Activated T-cell treated with anti-CD3 and anti-CD28 coated beads, Interleukin-2, amount 50 U/mL, for 1 hour (primary cell): Measurements from ENCODE around the gene FAM234A.

ENCODE experiments used
- DNase-seq: peaks from one replicate; pipeline ENCODE4 v3.0.0-alpha.2; 2020

FAM234A gene

DNA sequence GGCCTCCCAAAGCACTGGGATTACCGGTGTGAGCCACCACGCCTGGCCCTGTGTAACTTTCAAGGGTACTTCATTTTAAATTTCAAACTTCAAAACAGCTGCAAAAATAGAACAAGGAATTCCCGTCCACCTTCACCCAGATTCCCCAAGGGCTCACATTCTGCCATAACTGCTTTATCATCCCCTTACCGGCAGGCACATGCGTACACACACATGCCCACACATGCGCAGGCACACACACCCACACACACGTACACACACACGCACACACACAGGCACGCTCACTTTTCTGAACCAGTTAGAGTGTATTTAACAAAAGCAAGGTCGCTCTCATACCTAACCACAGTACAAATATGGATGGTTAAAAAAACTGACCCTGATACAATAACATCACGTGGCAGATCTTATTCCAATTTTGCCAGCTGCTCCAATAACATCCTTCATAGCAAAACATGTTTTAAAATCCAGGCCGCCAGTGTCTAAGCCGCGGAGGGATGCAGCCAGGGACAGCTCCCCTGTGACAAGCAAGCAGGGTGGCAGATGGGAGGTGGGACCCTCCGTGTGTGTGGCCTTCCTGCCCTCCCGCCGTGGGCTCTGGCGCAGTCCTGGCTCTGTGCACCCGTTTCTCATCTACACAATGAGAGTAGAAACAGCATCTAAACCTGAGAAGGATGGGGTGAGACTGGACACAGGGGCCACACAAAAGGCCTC, 71.5 kb downstream of the FAM234A start:
- no peak for DNase-seq

DNA sequence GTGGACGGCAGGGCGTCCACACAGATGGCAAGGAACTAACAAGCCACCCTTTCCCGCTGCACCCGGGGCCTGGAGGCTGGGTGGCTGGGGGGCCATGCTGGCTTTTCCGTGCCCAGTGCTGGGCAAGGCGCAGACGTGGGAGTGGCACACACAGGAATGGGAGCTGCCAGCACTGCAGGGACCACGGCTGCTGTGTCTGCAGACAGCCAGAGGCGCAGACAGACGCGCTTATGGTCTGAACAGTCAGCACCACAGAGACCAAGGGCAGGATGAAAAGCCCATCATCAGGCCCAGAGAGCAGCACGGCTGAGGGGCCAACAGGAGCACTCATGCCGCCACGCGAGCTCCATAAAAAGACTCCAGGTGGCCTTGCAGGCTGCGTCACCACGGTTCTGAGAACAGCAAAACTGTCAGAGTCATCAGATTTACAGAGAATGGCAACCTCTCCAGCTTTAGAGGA, 72.3 kb downstream of the FAM234A start:
- DNase-seq = no peak

DNA sequence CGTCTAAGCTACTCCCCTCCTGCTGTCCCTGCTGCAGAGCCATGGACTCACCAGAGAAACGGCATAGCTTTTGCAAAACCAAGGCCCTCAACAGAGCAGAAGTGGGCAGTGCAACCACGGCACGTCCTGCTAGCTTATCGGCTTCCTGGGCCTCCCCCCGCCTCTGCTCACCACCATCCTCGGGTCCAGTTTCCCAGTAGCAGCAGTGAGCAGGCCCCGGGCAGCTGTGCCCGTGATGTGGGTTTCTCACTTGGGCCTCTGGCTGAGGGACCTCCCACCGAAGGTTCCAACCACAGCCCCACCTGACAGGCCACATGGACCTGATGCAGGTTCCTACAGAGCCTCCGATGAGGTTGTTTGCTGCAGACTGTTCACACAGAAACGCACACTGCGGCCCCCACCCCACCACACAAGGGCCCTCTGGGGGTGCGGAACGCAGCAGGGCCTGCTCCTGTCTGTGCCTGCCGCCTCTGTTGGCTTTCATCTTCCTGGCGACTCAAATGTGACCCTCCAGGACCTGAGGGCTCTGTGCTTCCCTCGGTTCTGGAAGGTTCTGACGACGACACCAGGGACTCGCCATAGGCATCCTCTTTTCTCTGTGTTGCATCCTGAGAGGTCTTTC, 73.2 kb downstream of the FAM234A start:
- DNase-seq = no peak

DNA sequence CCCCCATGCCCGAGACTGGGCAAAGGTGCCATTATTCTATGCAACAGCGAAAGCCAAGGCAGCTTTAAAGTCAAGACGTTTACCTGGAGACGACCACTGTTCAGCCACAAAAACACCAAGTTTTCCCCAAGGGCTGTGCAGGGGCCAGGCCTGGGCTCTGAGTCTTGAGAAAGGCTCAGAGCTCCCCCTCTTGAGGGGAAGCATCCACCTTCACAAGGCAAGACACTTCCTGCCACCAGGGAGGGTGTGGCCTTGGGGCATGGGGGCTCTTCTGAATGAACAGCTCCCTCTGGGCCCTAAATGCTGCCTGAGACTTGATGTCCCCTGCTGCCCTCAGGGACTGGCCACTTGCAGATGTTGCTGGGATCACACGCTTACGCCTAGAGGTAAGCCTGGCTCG, 74.9 kb downstream of the FAM234A start:
- DNase-seq = no peak

DNA sequence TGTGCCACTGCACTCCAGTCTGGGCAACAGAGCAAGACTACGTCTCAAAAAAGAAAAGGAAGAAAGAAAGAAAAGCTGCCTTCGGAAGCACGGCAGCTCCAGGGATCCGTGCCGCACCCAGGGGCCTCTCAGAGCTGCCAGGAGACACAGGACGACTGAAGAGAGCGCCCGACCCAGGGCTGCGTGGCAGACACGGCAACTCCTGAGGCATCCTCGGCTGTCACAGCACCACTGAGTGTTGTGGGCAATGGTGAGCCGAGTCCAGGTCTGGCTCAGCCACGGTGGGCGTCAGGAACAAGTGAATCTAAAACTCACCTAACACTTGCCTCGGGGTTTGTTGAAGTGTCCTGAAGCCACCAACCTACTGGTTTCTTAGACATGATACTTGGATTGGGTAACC, 77.1 kb downstream of the FAM234A start:
- DNase-seq = no peak

DNA sequence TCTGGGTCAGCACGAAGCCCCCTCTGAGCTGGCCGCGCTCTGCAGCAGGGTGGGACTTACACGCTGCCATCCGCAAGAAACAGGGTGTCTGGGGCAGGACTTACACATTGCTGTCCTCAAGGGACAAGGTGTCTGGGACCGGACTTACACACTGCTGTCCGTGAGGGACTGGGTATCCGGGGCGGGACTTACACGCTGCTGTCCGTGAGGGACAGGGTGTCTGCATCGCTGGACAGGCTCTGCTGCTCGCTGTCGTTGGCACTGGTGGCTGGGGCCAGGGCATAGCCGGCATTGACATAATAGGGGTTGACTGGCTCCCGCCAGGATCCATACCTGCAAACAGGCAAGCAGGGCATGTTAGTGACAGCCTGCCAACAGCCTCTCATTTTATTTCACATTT, 79.7 kb downstream of the FAM234A start:
- DNase-seq = no peak

DNA sequence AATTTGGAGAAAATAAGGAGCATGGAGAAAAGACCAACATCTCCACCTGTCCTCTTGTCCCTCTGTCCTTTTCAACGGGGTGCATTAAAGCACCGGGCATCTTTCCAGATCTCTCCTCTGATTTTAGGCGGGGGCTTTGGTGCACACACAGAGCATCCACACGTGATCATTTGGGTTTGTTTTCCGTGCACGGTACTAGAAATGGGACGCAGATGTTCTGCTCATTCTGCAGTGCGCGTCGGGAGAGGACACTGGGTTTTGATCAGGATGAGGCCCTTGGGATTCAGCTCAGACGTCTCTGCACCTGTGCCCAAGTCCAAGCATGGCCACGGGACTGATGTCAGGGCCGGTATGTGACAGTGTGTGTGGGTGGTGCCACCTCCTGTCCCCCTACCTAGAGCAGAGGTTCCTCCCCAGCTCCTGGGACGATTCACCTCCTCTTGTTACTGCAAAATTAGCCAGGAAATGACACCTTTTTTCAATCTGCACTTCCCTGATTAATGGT, 80.2 kb downstream of the FAM234A start:
- no peak for DNase-seq
